ENCODE measurements around the gene ZNF578. TPM values are rescaled to one million over a fixed set of nuclear protein-coding genes. Genes with fewer than 3 reads are reported as not detected.
"Not testable (repeated sequence)": the region's sequence is repeated elsewhere in the genome, so short reads cannot be mapped to it uniquely, and the experiment has no call there.

Gene ZNF578
- total RNA-seq, 1 experiment from 2014 or later, result 0.69 TPM

GRCh38 chr19:52554216-52554971, 101.0 kb downstream of the ZNF578 start:
- H3K9me3 ChIP-seq (ENCODE audit: low read depth, low read length, poor library complexity, severe bottlenecking), result peaks cover 46% of the 10 kb centered on the region
- ChIA-PET POLR2A (ENCODE audit: low non-redundant PET) (no interaction called here), CTCF (no interaction called here)
- H3K4me1 ChIP-seq (ENCODE audit: insufficient read depth, low read length, poor library complexity, severe bottlenecking), result no peaks in the 10 kb centered on the region
- H3K4me3 ChIP-seq (ENCODE audit: low read depth, low read length, poor library complexity, severe bottlenecking), result no peak overlapping the region
- no peak for TF ChIP-seq CTCF (conservative IDR thresholded peaks at IDR 0.05; ENCODE audit: low read depth, low read length)
- TF ChIP-seq EZH2 (IDR thresholded peaks at IDR 0.05; ENCODE audit: borderline replicate concordance, low read depth, low read length, poor library complexity, severe bottlenecking), result no peak
- intact Hi-C loops (cut with micrococcal nuclease; ENCODE audit: unreplicated experiment), result no loop called here
- no TSS peak for BruUV-seq (replicated peaks)
- no peak for DNase-seq (ENCODE audit: low spot score)
- H3K27ac ChIP-seq (ENCODE audit: low read depth, low read length, poor library complexity, severe bottlenecking), result no peak overlapping the region
- H3K27me3 ChIP-seq (replicated peaks; ENCODE audit: insufficient read depth, low read depth, low read length, poor library complexity), result no peaks in the 10 kb centered on the region
- H3K36me3 ChIP-seq (ENCODE audit: insufficient read depth, low read length, poor library complexity, severe bottlenecking), result peaks cover 26% of the 10 kb centered on the region

GRCh38 chr19:52557231-52557995, 104.1 kb downstream of the ZNF578 start:
- POLR2A ChIA-PET (ENCODE audit: low non-redundant PET), result interaction anchor here (0.7 kb wide), 1 partner anchor 261 kb away, joined by 3 read pairs; no protein-coding TSS in a partner anchor
- H3K27ac ChIP-seq (ENCODE audit: low read depth, low read length, poor library complexity, severe bottlenecking), result no peak overlapping the region
- no peaks in the 10 kb centered on the region for H3K27me3 ChIP-seq (replicated peaks; ENCODE audit: insufficient read depth, low read depth, low read length, poor library complexity)
- intact Hi-C loops (cut with micrococcal nuclease; ENCODE audit: unreplicated experiment), result no loop called here
- peaks cover 26% of the 10 kb centered on the region for H3K36me3 ChIP-seq (ENCODE audit: insufficient read depth, low read length, poor library complexity, severe bottlenecking)
- H3K9me3 ChIP-seq (ENCODE audit: low read depth, low read length, poor library complexity, severe bottlenecking), result peaks cover 54% of the 10 kb centered on the region
- TF ChIP-seq CTCF (conservative IDR thresholded peaks at IDR 0.05; ENCODE audit: low read depth, low read length) (no peak), EZH2 (IDR thresholded peaks at IDR 0.05; ENCODE audit: borderline replicate concordance, low read depth, low read length, poor library complexity, severe bottlenecking) (no peak)
- DNase-seq (ENCODE audit: low spot score), result no peak
- no TSS peak for BruUV-seq (replicated peaks)
- no peak overlapping the region for H3K4me3 ChIP-seq (ENCODE audit: low read depth, low read length, poor library complexity, severe bottlenecking)
- no peaks in the 10 kb centered on the region for H3K4me1 ChIP-seq (ENCODE audit: insufficient read depth, low read length, poor library complexity, severe bottlenecking)
- CTCF ChIA-PET, result no interaction called here

GRCh38 chr19:52558732-52559445, 105.5 kb downstream of the ZNF578 start:
- DNase-seq (ENCODE audit: low spot score); CTCF ChIA-PET; H3K4me1 ChIP-seq (ENCODE audit: insufficient read depth, low read length, poor library complexity, severe bottlenecking); H3K27ac ChIP-seq (ENCODE audit: low read depth, low read length, poor library complexity, severe bottlenecking); H3K4me3 ChIP-seq (ENCODE audit: low read depth, low read length, poor library complexity, severe bottlenecking); H3K27me3 ChIP-seq (replicated peaks; ENCODE audit: insufficient read depth, low read depth, low read length, poor library complexity); POLR2A ChIA-PET (ENCODE audit: low non-redundant PET); BruUV-seq (replicated peaks); intact Hi-C loops (cut with micrococcal nuclease; ENCODE audit: unreplicated experiment): not testable (repeated sequence)
- H3K9me3 ChIP-seq (ENCODE audit: low read depth, low read length, poor library complexity, severe bottlenecking), result peaks cover 52% of the 10 kb centered on the region
- H3K36me3 ChIP-seq (ENCODE audit: insufficient read depth, low read length, poor library complexity, severe bottlenecking), result peaks cover 13% of the 10 kb centered on the region

GRCh38 chr19:52561611-52562010, 108.3 kb downstream of the ZNF578 start:
- H3K4me3 ChIP-seq (ENCODE audit: low read depth, low read length, poor library complexity, severe bottlenecking); CTCF ChIA-PET; H3K27me3 ChIP-seq (replicated peaks; ENCODE audit: insufficient read depth, low read depth, low read length, poor library complexity); H3K36me3 ChIP-seq (ENCODE audit: insufficient read depth, low read length, poor library complexity, severe bottlenecking); H3K4me1 ChIP-seq (ENCODE audit: insufficient read depth, low read length, poor library complexity, severe bottlenecking); H3K27ac ChIP-seq (ENCODE audit: low read depth, low read length, poor library complexity, severe bottlenecking); intact Hi-C loops (cut with micrococcal nuclease; ENCODE audit: unreplicated experiment); POLR2A ChIA-PET (ENCODE audit: low non-redundant PET); BruUV-seq (replicated peaks); DNase-seq (ENCODE audit: low spot score): not testable (repeated sequence)
- peaks cover 42% of the 10 kb centered on the region for H3K9me3 ChIP-seq (ENCODE audit: low read depth, low read length, poor library complexity, severe bottlenecking)

All from A673 (cell line).